ENCODE data around the gene FOXC2.

Gene FOXC2

GRCh38 chr16:86610779-86611524, 44.3 kb downstream of the FOXC2 start:
- no peak for DNase-seq

DNA sequence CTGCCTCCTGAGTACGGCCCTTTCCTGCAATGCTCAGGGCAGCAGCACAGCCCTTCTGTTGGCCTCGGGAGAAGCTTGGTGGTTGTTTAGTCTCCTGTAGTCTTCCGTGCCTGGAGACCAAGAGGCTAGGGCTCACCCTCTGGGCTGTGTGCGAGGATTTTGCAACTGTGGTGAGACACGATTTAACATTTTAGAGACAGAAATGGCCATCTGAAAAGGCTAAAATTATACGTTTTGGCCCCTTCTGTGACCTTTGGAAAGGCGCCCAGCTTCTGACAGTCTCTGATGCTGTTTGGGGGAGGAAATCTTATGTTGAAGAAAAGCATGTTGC, 44.9 kb downstream of the FOXC2 start:
- no peak for DNase-seq

GRCh38 chr16:86611941-86612340, 45.3 kb downstream of the FOXC2 start:
- no peak for DNase-seq

GRCh38 chr16:86614699-86615098, 48.1 kb downstream of the FOXC2 start:
- DNase-seq = no peak

DNA sequence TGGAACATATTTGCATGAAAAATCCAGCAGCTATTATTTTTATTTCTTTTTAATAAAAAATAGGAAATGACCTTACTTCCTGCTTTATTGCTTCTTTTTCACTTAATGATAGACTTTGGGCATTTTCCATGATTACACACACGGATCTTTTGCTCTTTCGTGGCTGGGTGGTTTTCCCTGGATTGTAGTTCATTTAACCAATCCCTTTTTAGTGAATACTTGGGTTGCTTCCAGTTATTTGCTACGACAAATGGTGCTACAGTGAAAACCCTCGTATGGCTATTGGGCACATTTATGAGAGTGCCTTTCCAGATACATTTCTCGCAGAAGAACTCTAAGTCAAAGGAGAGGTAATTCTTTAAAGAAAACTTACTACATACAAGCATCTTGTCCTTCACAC, 50.3 kb downstream of the FOXC2 start:
- DNase-seq = no peak

DNA sequence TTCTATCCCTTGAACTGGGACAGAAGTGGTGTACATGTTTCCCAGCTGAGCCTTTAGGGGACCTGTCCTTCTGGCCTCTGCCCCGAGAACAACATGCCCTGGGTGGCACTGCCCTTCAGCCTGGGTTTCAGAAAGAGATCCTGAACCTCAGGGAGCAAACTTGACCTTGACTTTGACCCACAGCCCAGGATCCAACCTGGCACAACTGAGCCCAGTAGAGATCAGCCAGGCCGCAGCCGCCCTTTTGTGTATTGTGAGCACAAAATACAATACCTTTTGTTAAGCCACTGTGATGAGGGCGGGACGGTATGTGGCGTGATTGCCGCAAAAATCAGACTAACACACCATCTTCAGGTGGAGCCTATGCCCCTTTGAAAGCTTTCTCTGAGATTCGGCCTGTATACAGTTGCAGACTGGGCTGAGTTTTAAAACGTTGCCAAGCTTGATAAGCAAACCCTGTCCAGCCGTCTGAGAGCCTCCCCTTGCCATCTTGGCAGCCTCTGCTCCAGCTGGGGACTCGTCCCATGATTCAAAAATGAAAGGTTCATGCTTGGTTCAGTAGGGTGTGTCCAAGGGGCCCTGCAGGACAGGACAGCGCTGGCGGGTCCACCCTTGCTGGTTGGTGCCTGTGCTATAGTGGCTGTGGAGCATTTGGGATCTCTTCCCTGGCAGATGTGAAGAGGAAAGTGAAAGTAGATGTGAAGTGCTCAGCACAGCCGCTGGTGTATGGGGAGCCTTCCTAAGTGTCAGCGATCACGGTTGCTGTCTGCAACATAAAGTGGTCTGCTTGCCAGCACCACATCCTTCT, 52.0 kb downstream of the FOXC2 start:
- no peak for DNase-seq
